Stimulated activated CD8-positive, alpha-beta memory T cell treated with anti-CD3 and anti-CD28 coated beads, Interleukin-15, amount 100 ng/mL, for 1 hour (primary cell): ENCODE measurements around the gene PKD1L1.

Experiments used
- DNase-seq: peaks from one replicate; pipeline ENCODE4 v3.0.0-alpha.2; 2020; ENCODE audit warnings: low read depth

PKD1L1 gene

DNA sequence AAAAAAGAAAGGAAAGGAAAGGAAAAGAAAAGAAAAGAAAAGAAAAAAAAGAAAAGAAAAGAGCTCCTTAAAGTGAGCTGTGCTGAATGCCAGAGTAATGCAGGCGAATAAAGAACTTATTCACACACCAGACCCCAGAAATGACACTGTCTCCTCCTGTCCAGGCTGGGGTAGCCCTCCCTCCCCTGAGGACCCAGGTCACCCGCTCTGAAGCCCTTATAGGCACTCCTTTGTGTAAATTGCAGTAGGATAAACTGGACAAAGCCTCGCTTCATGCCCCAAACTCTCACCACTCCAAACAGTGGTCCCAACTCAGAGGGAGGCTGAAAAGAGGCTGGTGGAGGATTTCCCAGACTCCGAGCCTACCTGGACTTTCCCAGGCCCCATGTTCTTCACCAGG, 46.3 kb downstream of the PKD1L1 start:
- no peak for DNase-seq

DNA sequence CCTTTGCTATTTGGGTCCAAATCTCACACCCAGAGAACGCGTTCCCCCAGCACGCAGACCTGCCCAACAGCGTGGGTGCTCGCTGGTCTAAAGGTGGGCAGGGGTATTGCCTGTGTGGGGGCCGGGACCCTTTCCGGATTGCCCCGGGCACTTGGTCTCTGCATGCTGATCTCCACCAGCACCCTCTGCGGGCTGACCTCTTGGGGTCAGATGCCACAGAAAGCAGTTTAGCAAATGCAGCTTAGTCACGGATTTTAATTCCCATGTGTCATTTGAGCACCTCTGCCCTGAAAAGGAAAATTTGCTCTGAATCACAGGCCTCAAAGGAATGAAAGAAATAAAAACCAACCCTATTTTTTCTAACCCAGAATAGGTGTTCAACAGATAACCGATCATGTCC, 46.7 kb downstream of the PKD1L1 start:
- DNase-seq, result no peak

- DNase-seq, result no peak
These were observed 50.4 kb downstream of the PKD1L1 start for GRCh38 chr7:47897831-47898230.

DNA sequence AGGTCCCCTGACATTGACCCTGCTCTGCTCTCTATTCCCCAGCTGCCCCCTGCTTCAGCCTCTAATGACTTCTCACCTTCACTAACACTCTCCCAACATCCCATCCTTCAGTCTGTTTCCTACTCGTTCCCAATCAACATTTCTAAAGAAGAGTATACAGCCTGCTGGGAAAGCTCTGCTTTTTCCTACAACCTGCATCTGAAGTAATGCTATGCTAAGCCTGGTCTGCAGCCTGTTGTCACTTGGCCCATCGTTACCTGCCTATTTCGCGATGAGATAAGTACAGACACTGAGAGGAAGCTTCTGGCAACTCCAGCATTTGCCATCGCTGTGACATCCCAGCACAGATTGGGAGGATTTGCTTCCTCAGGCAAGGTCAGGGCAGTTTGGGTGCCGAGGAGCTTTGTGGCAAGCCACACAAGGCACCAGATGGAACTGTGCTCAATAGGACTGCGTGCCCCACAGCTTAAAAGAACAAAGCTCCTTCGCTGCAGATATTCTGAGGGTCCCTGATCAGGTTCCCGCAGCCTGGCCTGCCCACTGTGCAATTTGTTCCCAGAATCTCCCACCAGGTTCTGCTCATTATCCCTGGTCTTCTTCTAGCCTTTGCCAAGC, 51.4 kb downstream of the PKD1L1 start:
- DNase-seq, result no peak

GRCh38 chr7:47895026-47895425, 53.2 kb downstream of the PKD1L1 start:
- no peak for DNase-seq

DNA sequence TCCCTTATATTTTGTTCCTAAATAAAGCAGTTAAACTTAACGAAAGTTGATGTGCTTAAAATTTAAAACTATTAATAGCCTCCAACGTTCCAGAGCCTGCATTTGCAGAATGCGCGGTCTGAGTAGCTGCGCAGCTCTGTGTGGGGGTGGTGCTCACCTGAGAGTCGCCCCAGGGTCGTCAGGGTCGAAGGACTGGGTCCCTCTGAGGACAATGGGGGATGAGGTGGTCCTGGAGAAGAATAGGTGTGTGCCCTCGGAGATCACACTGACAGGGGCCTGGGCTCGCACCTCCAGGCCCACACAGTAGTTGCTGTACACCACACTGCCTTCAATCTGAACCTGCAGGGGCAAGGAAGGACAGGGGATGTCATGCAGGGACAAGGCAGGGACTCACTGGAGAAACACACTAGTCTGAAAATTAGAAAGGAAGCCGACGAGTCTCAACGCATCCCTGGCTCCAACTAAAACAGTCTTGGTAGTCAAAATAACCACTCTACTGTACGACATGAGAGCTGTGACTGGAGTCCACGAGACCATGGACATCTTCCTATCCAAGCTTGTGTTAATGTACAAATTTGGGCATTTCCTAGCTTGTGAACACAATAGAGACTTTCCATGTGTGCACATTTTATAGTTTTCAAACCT, 54.4 kb downstream of the PKD1L1 start:
- DNase-seq, result no peak

GRCh38 chr7:47893238-47893637, 55.0 kb downstream of the PKD1L1 start:
- DNase-seq, result no peak

DNA sequence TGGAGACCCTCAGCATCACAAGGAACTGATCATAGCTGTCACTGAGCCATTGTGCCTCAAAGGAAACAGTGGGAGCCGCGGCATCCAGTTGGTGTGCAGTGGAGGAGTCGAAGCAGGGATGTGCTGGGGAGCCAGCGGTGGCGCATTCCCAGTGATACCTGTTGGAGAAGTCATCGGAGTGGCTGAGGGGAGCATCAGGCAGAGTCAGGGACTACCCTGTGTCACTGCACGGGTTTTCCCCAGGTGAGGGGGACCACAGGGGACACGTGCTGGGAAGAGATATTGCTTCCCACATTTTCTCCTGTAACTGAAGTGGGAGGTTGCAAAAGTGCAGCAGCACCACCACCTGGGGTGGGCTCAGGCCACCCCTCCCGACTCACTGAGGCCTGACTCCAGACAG, 57.7 kb downstream of the PKD1L1 start:
- no peak for DNase-seq

DNA sequence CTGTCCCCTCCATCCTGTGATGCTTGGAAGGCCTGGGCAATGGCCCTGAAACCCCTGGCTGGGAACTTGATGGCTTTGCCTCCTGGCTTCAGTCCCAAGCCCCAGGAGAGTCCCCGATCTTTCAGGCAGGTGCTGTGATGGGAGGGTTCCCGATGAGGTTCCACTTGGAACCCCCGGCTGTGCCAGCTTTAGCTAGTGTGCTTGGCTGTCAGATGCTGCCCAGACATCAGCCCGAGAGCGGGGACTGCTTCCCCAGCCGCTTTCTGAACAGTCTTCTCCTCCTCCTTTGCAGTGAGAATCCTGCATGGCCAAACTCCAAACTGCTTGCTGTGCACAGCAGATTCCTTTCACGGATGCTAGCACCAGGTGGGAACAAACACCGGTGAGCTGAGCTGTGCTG, 58.1 kb downstream of the PKD1L1 start:
- DNase-seq, result no peak

DNA sequence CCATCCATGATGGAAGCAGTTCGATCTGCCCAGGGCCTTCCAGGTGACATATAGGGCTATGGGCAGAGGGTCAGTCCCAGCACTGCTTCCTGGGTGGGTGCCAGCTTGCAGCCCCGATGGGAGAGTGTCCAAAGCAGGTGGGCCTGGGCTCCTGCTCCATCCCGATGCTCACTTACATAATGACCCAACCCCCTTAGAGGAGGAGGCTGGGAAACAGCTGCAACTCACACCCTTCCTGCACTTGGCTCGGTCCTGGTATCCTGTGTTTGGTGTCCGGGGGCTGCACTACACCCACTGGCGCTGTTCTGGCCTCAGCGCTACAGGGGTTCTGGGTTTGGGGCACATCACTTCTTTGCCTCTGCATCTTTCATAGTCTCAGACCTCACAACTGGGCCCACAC, 58.5 kb downstream of the PKD1L1 start:
- no peak for DNase-seq

GRCh38 chr7:47888371-47889265, 59.6 kb downstream of the PKD1L1 start:
- no peak for DNase-seq

- DNase-seq, result no peak
These were observed 61.1 kb downstream of the PKD1L1 start for GRCh38 chr7:47887016-47887640.

DNA sequence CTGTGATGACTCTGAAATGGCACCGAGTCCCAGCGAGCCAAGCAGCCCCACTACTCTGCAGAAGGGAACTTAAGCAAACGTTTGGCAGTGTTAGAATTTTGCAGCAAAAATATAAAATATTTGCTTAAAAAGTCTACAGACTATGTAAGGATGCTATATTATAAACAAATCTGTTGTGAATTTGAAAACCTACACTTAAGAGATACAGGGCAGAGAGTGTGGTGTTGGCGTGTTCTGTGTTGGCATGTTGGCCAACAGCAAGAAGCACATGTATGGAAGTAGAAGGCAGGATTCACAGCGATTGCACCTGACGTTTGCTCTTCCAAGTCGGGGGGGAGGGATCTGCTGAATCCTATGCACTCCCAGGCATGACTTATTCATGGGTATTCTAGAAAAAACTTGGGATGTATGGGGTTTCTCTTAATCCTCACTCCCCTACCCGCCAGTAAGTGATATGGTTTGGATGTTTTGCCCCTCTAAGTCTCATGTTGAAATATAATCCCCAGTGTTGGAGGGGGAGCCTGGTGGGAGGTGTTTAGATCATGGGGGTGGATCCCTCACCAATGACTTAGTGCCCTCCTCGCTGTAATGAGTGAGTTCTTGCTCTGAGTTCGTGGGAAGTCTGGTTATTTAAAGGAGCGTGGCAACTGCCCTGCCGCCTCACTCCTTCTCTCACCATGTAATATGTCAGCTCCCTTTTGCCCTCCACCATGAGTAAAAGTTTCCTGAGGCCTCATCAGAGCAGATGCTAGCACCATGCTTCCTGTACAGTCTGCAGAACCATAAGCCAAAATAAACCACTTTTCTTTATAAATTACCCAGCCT, 62.1 kb downstream of the PKD1L1 start:
- DNase-seq, result no peak

DNA sequence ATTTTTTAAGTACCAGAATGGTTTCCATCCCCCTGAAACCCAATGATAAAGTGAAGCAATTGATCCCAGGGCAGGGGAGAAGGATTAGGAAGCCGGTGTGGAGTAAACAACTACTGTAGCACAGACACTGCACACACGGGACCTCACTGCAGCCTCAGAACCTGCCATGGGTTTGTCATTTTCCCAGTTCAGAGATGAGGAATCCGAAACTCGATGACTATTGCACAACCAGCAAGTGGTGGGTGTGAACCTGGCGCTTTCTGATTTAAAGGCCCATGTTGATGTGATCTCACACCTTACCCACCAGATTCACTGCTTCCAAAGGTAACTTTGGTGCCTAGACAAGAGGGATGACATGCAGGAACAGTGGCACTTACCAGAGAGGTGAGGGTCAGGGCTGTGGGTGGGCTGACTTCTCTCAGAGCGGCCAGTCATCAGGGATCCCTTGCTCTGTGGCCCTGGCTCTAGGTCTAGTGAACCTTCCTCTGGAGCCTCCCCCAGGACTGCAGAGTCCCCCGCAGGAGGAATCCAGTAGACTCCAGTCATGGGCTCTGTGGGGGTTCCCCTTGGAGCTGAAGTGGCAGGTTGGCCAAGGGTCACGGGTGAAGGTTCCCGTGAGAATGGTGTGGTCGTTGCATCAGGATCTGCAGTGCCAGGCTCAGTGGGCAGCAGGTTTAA, 62.8 kb downstream of the PKD1L1 start:
- DNase-seq, result no peak

DNA sequence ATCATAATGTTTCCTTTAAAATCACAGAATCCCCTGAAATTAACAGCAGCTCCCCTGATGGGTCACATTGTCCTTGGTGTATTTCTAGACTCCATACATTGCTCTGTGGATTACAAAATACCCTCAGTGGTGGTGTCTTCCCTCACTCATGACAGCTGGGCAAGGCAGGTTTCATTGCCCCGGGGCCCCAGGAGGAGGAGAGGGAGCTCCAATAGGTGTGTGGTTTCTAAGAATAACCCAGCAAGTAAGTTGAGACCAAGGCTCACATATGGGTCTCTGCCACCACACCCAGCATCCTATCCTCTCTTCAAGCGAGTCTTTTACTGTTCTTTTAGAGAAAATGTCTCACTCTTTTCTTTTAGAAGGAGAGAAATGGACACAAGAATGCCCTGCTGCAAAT, 63.6 kb downstream of the PKD1L1 start:
- DNase-seq, result no peak

DNA sequence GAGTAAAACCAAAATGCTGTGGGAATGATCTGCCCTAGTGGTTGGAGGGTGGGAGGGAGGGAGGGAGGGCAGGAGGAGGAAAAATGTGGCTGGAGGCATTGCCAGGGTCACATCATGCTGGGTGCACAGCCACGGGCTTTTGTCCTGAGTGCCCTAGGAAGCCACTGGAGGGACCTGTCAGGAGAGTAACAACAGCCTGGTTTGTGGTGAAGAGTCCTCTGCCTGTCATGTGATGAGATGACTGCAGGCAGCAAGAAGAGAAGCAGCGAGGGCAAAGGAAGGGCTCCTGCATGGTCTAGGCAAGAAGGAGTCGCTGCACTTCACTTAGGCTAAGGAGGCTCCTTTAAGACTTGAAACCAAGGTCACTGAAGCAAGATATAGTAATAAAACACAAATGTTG, 65.6 kb downstream of the PKD1L1 start:
- DNase-seq, result no peak

- DNase-seq, result no peak
These were observed 67.0 kb downstream of the PKD1L1 start for GRCh38 chr7:47881256-47881655.

GRCh38 chr7:47878662-47879061, 69.6 kb downstream of the PKD1L1 start:
- DNase-seq, result no peak

DNA sequence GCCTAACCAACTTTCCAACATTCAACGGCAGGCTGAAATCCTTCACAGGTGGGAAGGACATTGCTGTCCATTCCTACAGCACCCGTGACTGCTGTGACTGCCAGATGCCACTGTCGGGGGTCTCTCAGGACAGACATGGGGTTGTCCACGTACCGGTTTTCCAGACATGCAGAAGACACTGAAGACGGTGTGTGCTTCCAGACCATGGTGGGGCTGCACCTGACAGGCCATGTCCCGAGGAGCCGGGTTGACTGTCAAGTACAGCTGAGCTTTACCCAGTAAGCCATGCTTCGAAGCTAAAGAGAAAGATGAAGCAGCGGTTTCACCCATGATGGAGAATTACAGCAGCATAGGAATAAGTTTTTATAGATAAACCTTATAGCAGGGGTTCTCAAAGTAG, 70.9 kb downstream of the PKD1L1 start:
- DNase-seq, result no peak

DNA sequence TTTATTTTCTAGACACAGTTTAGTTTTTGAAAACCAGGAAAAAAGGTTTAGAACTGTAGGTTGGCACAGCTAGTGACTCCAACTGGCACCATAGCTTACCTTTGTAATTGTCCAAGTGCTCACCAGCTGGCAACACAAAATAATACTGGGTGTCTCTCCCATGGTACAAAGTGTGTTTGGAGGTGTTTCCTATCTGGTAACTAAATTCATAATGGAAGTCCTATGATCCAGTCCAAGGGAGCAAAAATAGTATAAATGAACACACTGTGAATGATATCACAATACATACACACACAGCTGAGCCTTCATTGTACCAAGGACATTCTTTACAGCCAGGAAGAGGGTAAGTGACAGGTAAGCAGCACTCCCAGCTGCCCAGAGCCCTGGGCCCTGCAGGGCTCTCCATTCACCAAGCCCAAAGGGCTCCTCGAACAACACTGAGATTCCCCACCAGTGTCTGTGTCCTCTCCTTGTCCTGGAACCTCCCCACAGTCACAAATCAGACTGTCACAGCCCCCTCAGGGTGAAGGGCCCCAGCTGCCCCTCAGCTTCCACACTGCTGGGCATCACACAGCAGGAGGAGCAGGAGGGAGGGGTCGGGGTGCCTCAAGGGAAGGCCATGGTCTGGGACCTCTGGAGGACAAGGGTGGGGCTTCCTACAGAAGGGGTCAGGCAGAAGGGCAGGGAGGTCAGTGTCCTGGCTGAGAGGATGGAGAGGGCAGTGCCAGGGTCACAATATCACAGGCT, 72.1 kb downstream of the PKD1L1 start:
- DNase-seq, result no peak

DNA sequence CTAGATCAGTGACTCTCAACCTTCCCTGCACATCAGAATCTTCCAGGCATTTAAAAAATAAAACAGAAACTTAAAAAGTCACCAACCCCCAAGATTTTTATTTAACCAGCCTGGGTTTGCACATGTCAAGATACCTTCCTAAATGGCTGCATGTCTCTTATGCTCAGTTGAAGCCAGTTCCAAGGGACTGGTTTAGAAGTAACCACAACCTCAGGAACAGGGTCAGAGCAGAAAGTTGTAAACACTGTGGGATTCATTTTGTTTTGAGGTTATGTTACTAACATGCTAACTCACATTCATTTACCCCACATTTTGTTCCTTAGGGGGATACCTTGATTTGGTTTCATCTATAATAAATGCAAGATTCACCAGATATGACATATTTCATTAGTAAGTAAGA, 72.9 kb downstream of the PKD1L1 start:
- DNase-seq, result no peak
